ENCODE measurements around the gene CLSTN3. TPM values are rescaled to one million over a fixed set of nuclear protein-coding genes. Genes with fewer than 3 reads are reported as not detected.

The CLSTN3 gene
- total and polyA plus RNA-seq, 2 donors (not counting 3 experiments of a cell fraction or from before 2014, with no cell fraction given) = 27.8 to 45.9 TPM

DNA sequence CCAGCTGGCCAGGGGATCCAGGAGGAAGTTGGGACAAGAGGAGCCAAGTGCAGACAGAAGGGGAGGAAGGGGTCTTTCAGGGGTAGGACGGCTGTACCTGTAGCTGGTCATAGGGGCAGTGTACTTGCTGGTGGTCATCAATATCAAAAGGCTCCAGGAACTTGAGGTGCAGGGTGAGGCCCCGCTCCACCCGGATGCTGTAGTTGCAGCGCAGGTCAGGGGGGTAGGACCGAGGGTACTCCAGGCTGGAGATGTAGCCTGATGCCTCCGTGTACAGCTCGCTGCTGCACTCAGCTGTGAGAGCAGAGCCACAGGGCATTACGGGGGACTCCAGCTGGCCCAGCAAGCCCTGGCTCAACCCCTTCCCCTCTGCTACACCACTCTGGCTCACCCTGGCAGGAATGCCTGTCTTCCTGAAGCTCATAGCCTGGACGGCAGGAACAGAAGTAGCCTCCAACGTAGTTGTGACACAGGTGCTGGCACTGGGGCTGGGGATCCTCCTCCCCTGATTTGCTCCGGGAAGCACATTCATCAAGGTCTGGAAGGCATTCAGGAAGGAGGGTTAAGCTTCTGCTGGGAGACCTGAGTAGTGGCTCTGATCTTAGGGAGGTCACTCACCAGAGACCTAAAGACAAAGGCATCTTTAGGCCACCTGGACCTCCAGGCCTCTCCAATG is 40.8 kb upstream of the CLSTN3 start:
- ChIA-PET POLR2A (no interaction called here), CTCF (interaction anchor here (3.2 to 4.5 kb wide), 2 partner anchors 20 to 145 kb away, joined by 11 to 19 read pairs; partner anchors contain the start of genes C12orf57, C1RL and RNU7-1)
- no peak for FAIRE-seq
- H3K79me2 ChIP-seq (ENCODE audit: control insufficient read depth, insufficient read depth, low read length) = no peaks in the 10 kb centered on the region
- no peak overlapping the region for H2AFZ ChIP-seq (ENCODE audit: low read depth, low read length)
- intact Hi-C loops (cut with micrococcal nuclease) = no loop called here
- H3K9me1 ChIP-seq (replicated peaks; ENCODE audit: control insufficient read depth, extremely low read depth, insufficient read depth, low read length) = no peaks in the 10 kb centered on the region
- TF ChIP-seq EZH2 (IDR thresholded peaks at IDR 0.05; ENCODE audit: borderline replicate concordance, low read depth, low read length, severe bottlenecking) (no peak), FOS (IDR thresholded peaks at IDR 0.05; ENCODE audit: borderline replicate concordance, insufficient read depth, low read length) (no peak), POLR2A (IDR thresholded peaks at IDR 0.05; ENCODE audit: low read depth, low read length) (no peak)
- H3K9ac ChIP-seq (replicated peaks; ENCODE audit: extremely low read depth, insufficient read depth, low read length) = no peak overlapping the region
- no peaks in the 10 kb centered on the region for H3K36me3 ChIP-seq (ENCODE audit: control insufficient read depth in 2 of 2, extremely low read depth in 1 of 2, insufficient read depth in 2 of 2, low read length in 2 of 2)
- DNase-seq (ENCODE audit: low read depth, low spot score) = no peak
- H3K27me3 ChIP-seq (ENCODE audit: control insufficient read depth in 2 of 2, insufficient read depth in 2 of 2, low read length in 2 of 2) = peaks cover 0 to 17% of the 10 kb centered on the region in 2 experiments
- no peaks in the 10 kb centered on the region for H3K9me3 ChIP-seq (replicated peaks; ENCODE audit: control insufficient read depth, insufficient read depth, low read length)
- dilution Hi-C loops (cut with MboI; ENCODE audit: extremely low pct_ligation_motif_present, low sequenced_read_pairs) = no loop called here
- BruUV-seq (replicated peaks) = no TSS peak
- peaks cover 6% of the 10 kb centered on the region for H3K4me1 ChIP-seq (ENCODE audit: control insufficient read depth, extremely low read depth, insufficient read depth, low read length)
- H3K4me3 ChIP-seq (replicated peaks in 1 of 3; ENCODE audit: insufficient read depth in 1 of 3, low read depth in 1 of 3, low read length in 3 of 3) = no peak overlapping the region
- no peaks in the 10 kb centered on the region for H4K20me1 ChIP-seq (replicated peaks; ENCODE audit: control insufficient read depth, extremely low read depth, insufficient read depth, low read length)
- no peak overlapping the region for H3K4me2 ChIP-seq (ENCODE audit: insufficient read depth, low read length)
- no peak overlapping the region for H3K27ac ChIP-seq (ENCODE audit: insufficient read depth, low read depth, low read length)

DNA sequence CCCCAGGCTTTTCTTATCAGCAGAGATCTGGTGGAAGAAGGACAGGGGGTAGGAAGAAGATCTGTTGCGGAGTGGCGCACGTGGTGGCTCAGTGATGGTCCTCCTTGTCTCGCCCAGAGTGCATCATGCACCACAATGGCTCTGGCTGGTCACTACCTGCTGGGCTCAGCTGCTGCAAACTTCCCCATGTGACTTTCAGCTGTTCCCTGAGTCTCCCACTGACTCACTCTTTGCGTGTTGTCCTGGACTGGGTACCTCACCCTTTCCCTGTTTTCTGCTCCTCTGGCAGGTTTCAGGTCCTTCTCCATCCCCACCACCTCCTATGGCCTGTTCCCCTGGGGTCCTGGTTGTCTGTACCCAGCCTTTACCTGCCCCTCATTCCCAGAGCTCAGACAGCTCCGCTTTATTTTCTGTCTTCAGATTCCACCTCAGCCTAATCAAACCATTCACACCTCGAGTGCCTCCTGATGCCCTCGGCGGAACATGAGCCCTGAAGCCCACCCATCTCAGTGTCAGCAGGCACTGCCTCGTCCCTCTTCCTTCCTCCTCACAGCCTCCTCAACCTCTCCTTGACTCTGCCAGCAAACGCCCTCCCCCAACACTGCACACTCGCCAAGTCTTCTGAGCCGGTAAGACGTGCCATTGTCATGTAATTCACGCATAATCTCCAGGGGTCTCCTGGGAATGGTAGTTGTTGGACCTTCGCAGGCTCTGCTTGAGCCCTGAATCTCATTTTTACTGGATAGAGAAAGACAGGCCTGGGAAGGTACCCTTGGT is 39.8 kb upstream of the CLSTN3 start:
- H2AFZ ChIP-seq (ENCODE audit: low read depth, low read length) = no peak overlapping the region
- no peaks in the 10 kb centered on the region for H3K9me1 ChIP-seq (replicated peaks; ENCODE audit: control insufficient read depth, extremely low read depth, insufficient read depth, low read length)
- intact Hi-C loops (cut with micrococcal nuclease) (loop anchor here (5.0 kb wide), 2 partner anchors 118 to 218 kb away; partner anchors contain the start of genes EMG1, PHB2 and SPSB2), dilution Hi-C loops (cut with MboI; ENCODE audit: extremely low pct_ligation_motif_present, low sequenced_read_pairs) (no loop called here)
- H3K9me3 ChIP-seq (replicated peaks; ENCODE audit: control insufficient read depth, insufficient read depth, low read length) = no peaks in the 10 kb centered on the region
- ChIA-PET CTCF (interaction anchor here (1.1 to 4.5 kb wide), 3 partner anchors 17 to 146 kb away, joined by 3 to 19 read pairs (median 11); partner anchors contain the start of genes C12orf57, C1RL and RNU7-1), POLR2A (no interaction called here)
- H3K4me2 ChIP-seq (ENCODE audit: insufficient read depth, low read length) = no peak overlapping the region
- TF ChIP-seq GATA2 (IDR thresholded peaks at IDR 0.05; ENCODE audit: insufficient read depth, insufficient read length, low read depth, low read length) (no peak), FOS (IDR thresholded peaks at IDR 0.05; ENCODE audit: borderline replicate concordance, insufficient read depth, low read length) (no peak), JUN (IDR thresholded peaks at IDR 0.05; ENCODE audit: borderline replicate concordance, insufficient read depth, insufficient read length, low read depth) (no peak), MYC (IDR thresholded peaks at IDR 0.05; ENCODE audit: low read depth, low read length) (no peak), POLR2A (IDR thresholded peaks at IDR 0.05; ENCODE audit: low read depth, low read length) (no peak), POLR2AphosphoS5 (IDR thresholded peaks at IDR 0.05; ENCODE audit: insufficient read depth, low read depth, low read length) (no peak), EZH2 (IDR thresholded peaks at IDR 0.05; ENCODE audit: borderline replicate concordance, low read depth, low read length, severe bottlenecking) (no peak)
- TF ChIP-seq, protein P1, sequence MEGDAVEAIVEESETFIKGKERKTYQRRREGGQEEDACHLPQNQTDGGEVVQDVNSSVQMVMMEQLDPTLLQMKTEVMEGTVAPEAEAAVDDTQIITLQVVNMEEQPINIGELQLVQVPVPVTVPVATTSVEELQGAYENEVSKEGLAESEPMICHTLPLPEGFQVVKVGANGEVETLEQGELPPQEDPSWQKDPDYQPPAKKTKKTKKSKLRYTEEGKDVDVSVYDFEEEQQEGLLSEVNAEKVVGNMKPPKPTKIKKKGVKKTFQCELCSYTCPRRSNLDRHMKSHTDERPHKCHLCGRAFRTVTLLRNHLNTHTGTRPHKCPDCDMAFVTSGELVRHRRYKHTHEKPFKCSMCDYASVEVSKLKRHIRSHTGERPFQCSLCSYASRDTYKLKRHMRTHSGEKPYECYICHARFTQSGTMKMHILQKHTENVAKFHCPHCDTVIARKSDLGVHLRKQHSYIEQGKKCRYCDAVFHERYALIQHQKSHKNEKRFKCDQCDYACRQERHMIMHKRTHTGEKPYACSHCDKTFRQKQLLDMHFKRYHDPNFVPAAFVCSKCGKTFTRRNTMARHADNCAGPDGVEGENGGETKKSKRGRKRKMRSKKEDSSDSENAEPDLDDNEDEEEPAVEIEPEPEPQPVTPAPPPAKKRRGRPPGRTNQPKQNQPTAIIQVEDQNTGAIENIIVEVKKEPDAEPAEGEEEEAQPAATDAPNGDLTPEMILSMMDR (IDR thresholded peaks at IDR 0.05; ENCODE audit: extremely low read depth in 1 of 2, insufficient read depth in 1 of 2, low read depth in 1 of 2, low read length in 2 of 2) = no peak
- TF ChIP-seq, protein P2, sequence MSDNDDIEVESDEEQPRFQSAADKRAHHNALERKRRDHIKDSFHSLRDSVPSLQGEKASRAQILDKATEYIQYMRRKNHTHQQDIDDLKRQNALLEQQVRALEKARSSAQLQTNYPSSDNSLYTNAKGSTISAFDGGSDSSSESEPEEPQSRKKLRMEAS (IDR thresholded peaks at IDR 0.05; ENCODE audit: insufficient read depth, insufficient read length) = no peak
- DNase-seq (ENCODE audit: low read depth, low spot score) (no peak), FAIRE-seq (no peak)
- BruUV-seq (replicated peaks) = no TSS peak
- no peak overlapping the region for H3K27ac ChIP-seq (ENCODE audit: insufficient read depth, low read depth, low read length)
- H3K4me3 ChIP-seq (replicated peaks in 1 of 3; ENCODE audit: insufficient read depth in 1 of 3, low read depth in 1 of 3, low read length in 3 of 3) = no peak overlapping the region
- H3K79me2 ChIP-seq (ENCODE audit: control insufficient read depth, insufficient read depth, low read length) = no peaks in the 10 kb centered on the region
- no peaks in the 10 kb centered on the region for H3K36me3 ChIP-seq (ENCODE audit: control insufficient read depth in 2 of 2, extremely low read depth in 1 of 2, insufficient read depth in 2 of 2, low read length in 2 of 2)
- H3K27me3 ChIP-seq (ENCODE audit: control insufficient read depth in 2 of 2, insufficient read depth in 2 of 2, low read length in 2 of 2) = peaks cover 0 to 17% of the 10 kb centered on the region in 2 experiments
- no peaks in the 10 kb centered on the region for H4K20me1 ChIP-seq (replicated peaks; ENCODE audit: control insufficient read depth, extremely low read depth, insufficient read depth, low read length)
- no peak overlapping the region for H3K9ac ChIP-seq (replicated peaks; ENCODE audit: extremely low read depth, insufficient read depth, low read length)
- H3K4me1 ChIP-seq (ENCODE audit: control insufficient read depth, extremely low read depth, insufficient read depth, low read length) = peaks cover 6% of the 10 kb centered on the region

Measured in endothelial cell of umbilical vein (primary cell).